Thoracic aorta (tissue), 2 donors: Measurements from ENCODE around the gene NOX3. TPM values are rescaled to one million over a fixed set of nuclear protein-coding genes. Genes with fewer than 3 reads are reported as not detected.

Experiments
- ATAC-seq: fragments of 150-250 bp; one replicate; pipeline ENCODE4 v1.8.0; 2017; ENCODE audit warnings: low read depth; ENCODE audit not compliant: insufficient number of reproducible peaks, low FRiP score
- DNase-seq: peaks from one replicate; pipeline ENCODE4 v3.0.0-alpha.2; 2020; ENCODE audit warnings: low spot score
- H3K27ac ChIP-seq, 2 donors: fragments of 200-600 bp; sonication (generic); 1 replicate in 1 of 2; 2 replicates in 1 of 2; pipeline ENCODE4 v1.5.1; 2016; ENCODE audit warnings: mild to moderate bottlenecking in 2 of 2, moderate library complexity in 2 of 2
- H3K27me3 ChIP-seq: fragments of 200-600 bp; sonication (generic); replicated peaks from 2 replicates; pipeline ENCODE4 v1.6.0; 2016; ENCODE audit warnings: mild to moderate bottlenecking; ENCODE audit not compliant: insufficient read depth
- H3K36me3 ChIP-seq: fragments of 200-600 bp; sonication (generic); one replicate; pipeline ENCODE4 v1.5.1; 2016
- H3K4me1 ChIP-seq, 2 donors: fragments of 200-600 bp; sonication (generic); 1 replicate in 1 of 2; 2 replicates in 1 of 2; pipeline versions ENCODE4 v1.5.1 to v1.6.0; 2016; ENCODE audit warnings: low read depth in 2 of 2, mild to moderate bottlenecking in 1 of 2; ENCODE audit not compliant: control insufficient read depth in 1 of 2
- H3K4me3 ChIP-seq: fragments of 200-600 bp; sonication (generic); 2 replicates; pipeline ENCODE4 v1.5.1; 2016; ENCODE audit warnings: mild to moderate bottlenecking
- H3K9me3 ChIP-seq: fragments of 200-600 bp; sonication (generic); 2 replicates; pipeline ENCODE4 v1.5.1; 2016
- total RNA-seq, 2 donors: library from RNA; depleted of rRNA; stranded (reverse); fragments of >200 nt; gene quantifications; one replicate each; pipeline versions ENCODE4 v1.1.0 to v1.2.3, GENCODE V29; 2016
- TF ChIP-seq, protein P1 (sequence below): fragments of 200-600 bp; sonication (generic); IDR thresholded peaks from one replicate; pipeline ENCODE4 v1.5.1; 2019; ENCODE audit warnings: antibody characterized with exemption

The NOX3 gene
- total RNA-seq, 2 donors from 2014 or later, result not detected

DNA sequence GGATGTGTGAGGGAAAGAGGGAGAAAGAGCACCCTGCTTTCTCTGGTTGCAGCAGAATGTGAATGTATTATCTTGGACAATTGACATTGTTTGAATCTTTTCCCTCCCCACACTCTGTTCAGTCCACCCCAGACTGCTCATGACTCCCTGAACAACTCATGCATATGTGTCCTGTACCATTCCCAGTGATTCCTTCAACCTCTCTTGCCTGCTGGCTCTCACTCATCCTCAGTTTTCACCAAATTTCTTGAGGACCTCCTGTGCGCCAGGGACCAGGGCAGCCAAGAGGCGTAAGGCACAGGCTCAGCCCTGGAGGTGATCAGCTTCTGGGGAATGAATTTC is 5.4 kb downstream of the NOX3 start:
- no peaks in the 10 kb centered on the region for H3K36me3 ChIP-seq
- TF ChIP-seq, protein P1, sequence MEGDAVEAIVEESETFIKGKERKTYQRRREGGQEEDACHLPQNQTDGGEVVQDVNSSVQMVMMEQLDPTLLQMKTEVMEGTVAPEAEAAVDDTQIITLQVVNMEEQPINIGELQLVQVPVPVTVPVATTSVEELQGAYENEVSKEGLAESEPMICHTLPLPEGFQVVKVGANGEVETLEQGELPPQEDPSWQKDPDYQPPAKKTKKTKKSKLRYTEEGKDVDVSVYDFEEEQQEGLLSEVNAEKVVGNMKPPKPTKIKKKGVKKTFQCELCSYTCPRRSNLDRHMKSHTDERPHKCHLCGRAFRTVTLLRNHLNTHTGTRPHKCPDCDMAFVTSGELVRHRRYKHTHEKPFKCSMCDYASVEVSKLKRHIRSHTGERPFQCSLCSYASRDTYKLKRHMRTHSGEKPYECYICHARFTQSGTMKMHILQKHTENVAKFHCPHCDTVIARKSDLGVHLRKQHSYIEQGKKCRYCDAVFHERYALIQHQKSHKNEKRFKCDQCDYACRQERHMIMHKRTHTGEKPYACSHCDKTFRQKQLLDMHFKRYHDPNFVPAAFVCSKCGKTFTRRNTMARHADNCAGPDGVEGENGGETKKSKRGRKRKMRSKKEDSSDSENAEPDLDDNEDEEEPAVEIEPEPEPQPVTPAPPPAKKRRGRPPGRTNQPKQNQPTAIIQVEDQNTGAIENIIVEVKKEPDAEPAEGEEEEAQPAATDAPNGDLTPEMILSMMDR, result no peak
- ATAC-seq, result no peak
- H3K27ac ChIP-seq, result no peak overlapping the region
- H3K4me3 ChIP-seq, result no peak overlapping the region
- no peak for DNase-seq
- H3K27me3 ChIP-seq, result no peaks in the 10 kb centered on the region
- no peaks in the 10 kb centered on the region for H3K9me3 ChIP-seq
- peaks cover 0 to 4% of the 10 kb centered on the region in 2 donors for H3K4me1 ChIP-seq

DNA sequence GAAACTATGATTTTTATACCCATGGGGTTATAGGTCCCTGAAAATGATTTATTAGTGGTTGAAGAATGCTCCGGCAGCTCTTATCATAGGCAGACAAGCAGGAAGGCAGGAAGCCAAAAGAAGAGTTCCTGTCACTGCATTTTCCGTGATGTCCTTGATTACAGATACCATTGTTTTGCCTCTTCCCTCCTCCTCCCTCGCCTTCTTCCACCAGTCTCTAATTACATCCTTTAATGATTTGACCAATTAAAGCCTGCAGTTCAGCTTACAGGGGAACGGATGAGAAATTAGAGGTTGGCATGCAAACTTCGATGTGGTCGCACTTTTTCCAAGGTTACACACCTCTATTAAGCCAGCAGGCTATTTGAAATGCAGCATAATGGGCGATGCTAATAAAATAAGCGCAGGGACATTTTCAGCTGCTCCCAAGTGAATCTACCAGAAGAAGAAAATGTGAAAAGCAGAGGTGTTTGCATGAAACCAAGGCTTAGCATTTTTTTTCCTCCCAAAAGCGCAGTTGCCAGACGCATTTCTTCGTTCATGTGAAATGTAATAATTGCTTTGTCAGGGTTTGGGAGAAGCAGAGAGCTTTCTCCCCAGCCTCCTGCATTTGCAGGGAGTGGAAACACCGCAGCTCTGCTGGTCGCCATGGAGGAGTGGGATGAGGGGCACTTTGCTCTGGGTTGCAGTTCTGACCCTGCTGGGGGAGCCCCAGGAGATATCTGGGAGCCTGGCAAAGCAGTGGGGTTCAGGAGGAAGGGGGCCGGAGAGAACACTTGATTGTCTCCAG is 6.0 kb downstream of the NOX3 start:
- no peaks in the 10 kb centered on the region for H3K9me3 ChIP-seq
- TF ChIP-seq, protein P1, result no peak
- ATAC-seq, result no peak
- no peaks in the 10 kb centered on the region for H3K36me3 ChIP-seq
- DNase-seq, result no peak
- no peak overlapping the region for H3K4me3 ChIP-seq
- H3K27ac ChIP-seq, result no peak overlapping the region
- no peaks in the 10 kb centered on the region for H3K27me3 ChIP-seq
- peaks cover 0 to 4% of the 10 kb centered on the region in 2 donors for H3K4me1 ChIP-seq

DNA sequence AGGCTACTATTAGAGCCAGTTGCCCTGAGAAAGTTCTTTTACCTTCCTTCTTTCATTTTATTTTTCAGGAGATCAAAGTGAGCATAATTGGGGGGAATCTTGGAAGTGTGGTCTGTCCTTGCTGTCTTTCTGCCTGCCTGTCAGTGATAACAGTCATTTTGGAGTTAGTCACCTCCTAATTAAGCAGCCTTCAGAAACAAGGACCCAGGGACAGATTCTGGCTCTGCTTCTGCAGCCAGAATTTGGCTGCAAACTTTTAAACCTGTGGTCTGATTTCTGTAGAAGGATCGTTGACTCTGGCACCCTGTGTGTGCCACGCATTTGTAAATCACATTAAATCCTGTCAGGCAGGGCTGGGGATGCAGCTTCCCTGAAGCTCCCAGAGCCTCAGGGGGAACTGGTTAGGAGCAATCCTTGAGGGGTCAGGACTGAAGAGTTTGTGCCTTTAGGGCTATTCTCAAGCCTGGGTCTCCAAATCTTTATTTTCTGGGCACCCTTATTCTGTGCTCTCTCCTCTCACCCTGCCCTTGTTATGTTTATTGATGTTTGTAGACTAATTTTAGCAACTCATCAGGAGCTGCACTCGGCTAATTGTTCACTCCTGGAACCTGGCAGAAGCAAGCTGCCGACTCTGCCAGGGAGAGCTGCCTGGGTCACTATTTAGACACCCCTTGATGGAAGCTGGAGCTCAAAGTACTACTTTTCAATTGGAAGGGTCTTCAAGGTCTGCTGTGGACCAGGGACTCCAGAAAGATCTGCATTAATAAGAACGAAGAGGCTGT is 6.8 kb downstream of the NOX3 start:
- no peak overlapping the region for H3K27ac ChIP-seq
- no peak for DNase-seq
- peaks cover 0 to 4% of the 10 kb centered on the region in 2 donors for H3K4me1 ChIP-seq
- TF ChIP-seq, protein P1, result no peak
- no peaks in the 10 kb centered on the region for H3K36me3 ChIP-seq
- H3K9me3 ChIP-seq, result no peaks in the 10 kb centered on the region
- H3K4me3 ChIP-seq, result no peak overlapping the region
- no peaks in the 10 kb centered on the region for H3K27me3 ChIP-seq
- ATAC-seq, result no peak

GRCh38 chr6:155447949-155448348 is 7.7 kb downstream of the NOX3 start:
- no peak for ATAC-seq
- DNase-seq, result no peak
- TF ChIP-seq, protein P1, result no peak
- Histone ChIP-seq H3K27ac (no peak overlapping the region), H3K9me3 (no peaks in the 10 kb centered on the region), H3K4me3 (no peak overlapping the region), H3K36me3 (no peaks in the 10 kb centered on the region), H3K4me1 (peaks cover 0 to 4% of the 10 kb centered on the region in 2 donors), H3K27me3 (no peaks in the 10 kb centered on the region)
